GM23248 (cell line): ENCODE data around the gene ABCC3. TPM values are rescaled to one million over a fixed set of nuclear protein-coding genes. Genes with fewer than 3 reads are reported as not detected.

Experiments used
- DNase-seq: peaks from one replicate; pipeline ENCODE4 v3.0.0-alpha.2; 2015
- H2AFZ ChIP-seq: fragments of 200-600 bp; sonication (generic); 2 replicates; pipeline ENCODE4 v1.6.1; 2016; ENCODE audit warnings: antibody characterized with exemption
- H3F3A ChIP-seq: fragments of 200-600 bp; sonication (generic); 2 replicates; pipeline ENCODE4 v1.6.1; 2016; ENCODE audit warnings: mild to moderate bottlenecking, antibody characterized with exemption, mixed run types; ENCODE audit not compliant: insufficient read depth
- H3K27ac ChIP-seq: fragments of 200-600 bp; sonication (generic); 2 replicates; pipeline ENCODE4 v1.5.1; 2016; ENCODE audit warnings: mild to moderate bottlenecking
- H3K27me3 ChIP-seq: fragments of 200-600 bp; sonication (generic); replicated peaks from 2 replicates; pipeline ENCODE4 v1.6.1; 2016; ENCODE audit warnings: mild to moderate bottlenecking; ENCODE audit not compliant: insufficient read depth
- H3K36me3 ChIP-seq: fragments of 200-600 bp; sonication (generic); 2 replicates; pipeline ENCODE4 v1.6.1; 2016; ENCODE audit warnings: low read depth, mild to moderate bottlenecking
- H3K4me1 ChIP-seq: fragments of 200-600 bp; sonication (generic); 2 replicates; pipeline ENCODE4 v1.6.1; 2016; ENCODE audit warnings: mild to moderate bottlenecking; ENCODE audit not compliant: insufficient read depth
- H3K4me2 ChIP-seq: fragments of 200-600 bp; sonication (generic); one replicate; pipeline ENCODE4 v1.6.1; 2016; ENCODE audit warnings: mild to moderate bottlenecking; ENCODE audit not compliant: unreplicated experiment
- H3K4me3 ChIP-seq: fragments of 200-600 bp; sonication (generic); 2 replicates; pipeline ENCODE4 v1.5.1; 2016; ENCODE audit warnings: mild to moderate bottlenecking
- H3K79me2 ChIP-seq: fragments of 200-600 bp; sonication (generic); 2 replicates; pipeline ENCODE4 v1.6.1; 2016; ENCODE audit warnings: mild to moderate bottlenecking; ENCODE audit not compliant: insufficient read depth
- H3K9ac ChIP-seq: fragments of 200-600 bp; sonication (generic); 2 replicates; pipeline ENCODE4 v1.6.1; 2016; ENCODE audit warnings: mild to moderate bottlenecking
- H3K9me2 ChIP-seq: fragments of 200-600 bp; sonication (generic); 2 replicates; pipeline ENCODE4 v1.6.1; 2016; ENCODE audit warnings: mixed run types, mild to moderate bottlenecking, moderate library complexity; ENCODE audit not compliant: insufficient read depth
- H3K9me3 ChIP-seq: fragments of 200-600 bp; sonication (generic); one replicate; pipeline ENCODE4 v1.6.1; 2017; ENCODE audit warnings: low read depth
- H4K20me1 ChIP-seq: fragments of 200-600 bp; sonication (generic); 2 replicates; pipeline ENCODE4 v1.6.0; 2016; ENCODE audit not compliant: insufficient read depth
- EZH2 ChIP-seq: fragments of 200-600 bp; sonication (generic); IDR thresholded peaks from 2 replicates; pipeline ENCODE4 v1.6.1; 2018; ENCODE audit warnings: antibody characterized with exemption, mild to moderate bottlenecking; ENCODE audit not compliant: insufficient read depth, poor library complexity, severe bottlenecking
- EZH2phosphoT487 ChIP-seq: fragments of 200-600 bp; sonication (generic); IDR thresholded peaks from 2 replicates; pipeline ENCODE4 v1.6.1; 2018; ENCODE audit warnings: antibody characterized with exemption, moderate library complexity, mild to moderate bottlenecking, low read depth; ENCODE audit not compliant: insufficient read depth
- WGBS, 2 experiments: methylation state at CpG; one replicate each; pipeline ENCODE4 v1.1.6; 2015 to 2017; ENCODE audit warnings: low lambda C conversion rate in 2 of 2, low coverage in 1 of 2; ENCODE audit errors: missing lambda C conversion rate in 2 of 2; 5-methylcytosine and 5-hydroxymethylcytosine counted together
- in situ Hi-C: fragments of 300-500 bp; cut with MboI; formaldehyde crosslinking; loops from 2 replicates; pipeline ENCODE4 v1.15.0; 2020
- polyA plus RNA-seq: library from polyadenylated mRNA; unstranded; fragments of >200 nt; fragmentation: Nextera tagmentation; extraction: Ambion mirVana; gene quantifications from 2 replicates; pipeline ENCODE4 v1.2.1, GENCODE V29; 2016
- total RNA-seq: library from RNA; depleted of rRNA; stranded (reverse); fragments of >200 nt; shearing (Covaris generic); gene quantifications from 2 replicates; pipeline ENCODE4 v1.2.3, GENCODE V29; 2014

ABCC3 gene
- total and polyA plus RNA-seq, 2 experiments from 2014 or later: 32.0 to 38.5 TPM

DNA sequence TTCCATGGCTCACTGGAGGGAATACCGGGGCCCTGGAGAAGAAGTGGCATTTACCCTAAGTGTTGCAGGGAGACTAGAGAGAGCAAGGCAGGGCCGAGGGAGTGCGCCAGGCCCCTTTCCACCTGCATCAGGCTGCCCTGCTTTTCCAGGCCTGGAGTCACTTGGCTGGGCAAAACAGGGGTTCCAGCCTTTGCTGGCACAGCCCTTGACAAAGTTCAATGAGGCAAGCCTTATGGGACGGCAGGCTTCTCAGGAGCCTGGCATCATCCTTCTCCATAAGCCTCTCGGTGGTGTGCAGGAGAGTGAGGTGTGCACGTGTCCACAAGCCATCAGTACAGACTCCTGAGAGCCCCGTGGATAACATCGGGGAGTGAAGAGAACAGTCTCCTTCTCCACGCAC is 47.1 kb upstream of the ABCC3 start:
- Histone ChIP-seq H3K79me2 (no peaks in the 10 kb centered on the region), H4K20me1 (no peaks in the 10 kb centered on the region), H3K27ac (no peak overlapping the region), H3K4me2 (no peak overlapping the region), H3K4me1 (no peaks in the 10 kb centered on the region), H3K36me3 (no peaks in the 10 kb centered on the region), H3K9ac (no peak overlapping the region), H3K27me3 (no peaks in the 10 kb centered on the region), H3K4me3 (no peak overlapping the region), H2AFZ (no peak overlapping the region), H3K9me3 (no peaks in the 10 kb centered on the region), H3K9me2 (no peaks in the 10 kb centered on the region), H3F3A (no peaks in the 10 kb centered on the region)
- WGBS, 2 experiments: 64 to 68% methylated on average over 9 of the region's 9 CpGs
- no peak for DNase-seq
- no peak for TF ChIP-seq EZH2phosphoT487
- no peak for TF ChIP-seq EZH2
- in situ Hi-C loops: loop anchor here (25.0 kb wide), 1 partner anchor 100 kb away; the partner anchor contains the start of gene RSAD1

DNA sequence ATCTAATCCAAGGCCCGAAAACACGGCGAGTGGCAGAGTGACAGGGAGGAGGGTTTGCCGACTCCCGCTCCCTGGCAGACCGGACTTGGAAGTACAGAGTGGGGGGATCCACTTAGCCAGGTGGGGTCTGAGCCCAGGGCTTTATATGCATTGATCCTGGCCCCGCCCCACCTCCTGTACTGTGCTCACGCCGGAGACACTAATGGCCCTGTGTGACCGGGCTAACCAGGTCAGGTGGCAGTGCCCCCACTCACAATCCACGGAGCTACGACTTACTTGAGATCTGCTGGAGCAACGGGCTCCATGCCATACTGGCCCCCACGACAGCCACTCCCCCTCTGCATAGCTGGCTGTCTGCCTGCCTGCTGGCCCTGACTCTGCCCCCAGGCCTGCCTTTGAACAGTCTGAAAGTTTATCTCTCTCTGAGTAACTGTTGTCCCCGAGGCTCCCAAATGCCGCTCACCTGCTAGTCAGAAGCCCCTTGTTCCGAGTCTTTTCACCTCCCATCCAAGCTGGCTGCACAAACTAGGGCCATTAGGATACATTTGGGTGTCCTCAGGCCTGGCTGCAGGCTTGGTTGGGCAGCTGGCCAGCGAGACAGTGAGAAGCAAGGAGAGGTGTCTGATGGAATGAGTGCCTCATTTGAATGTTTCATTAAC is 46.2 kb upstream of the ABCC3 start:
- in situ Hi-C loops: loop anchor here (25.0 kb wide), 1 partner anchor 101 kb away; the partner anchor contains the start of gene RSAD1
- Histone ChIP-seq H3F3A (no peaks in the 10 kb centered on the region), H4K20me1 (no peaks in the 10 kb centered on the region), H3K9me3 (no peaks in the 10 kb centered on the region), H3K4me2 (no peak overlapping the region), H3K27ac (no peak overlapping the region), H3K4me1 (no peaks in the 10 kb centered on the region), H3K4me3 (no peak overlapping the region), H3K9me2 (no peaks in the 10 kb centered on the region), H3K9ac (no peak overlapping the region), H2AFZ (no peak overlapping the region), H3K36me3 (no peaks in the 10 kb centered on the region), H3K79me2 (no peaks in the 10 kb centered on the region), H3K27me3 (no peaks in the 10 kb centered on the region)
- peak; percentile 11 for DNase-seq
- TF ChIP-seq EZH2: no peak
- TF ChIP-seq EZH2phosphoT487: no peak
- WGBS, 2 experiments: 75 to 76% methylated on average over 18 of the region's 18 CpGs

DNA sequence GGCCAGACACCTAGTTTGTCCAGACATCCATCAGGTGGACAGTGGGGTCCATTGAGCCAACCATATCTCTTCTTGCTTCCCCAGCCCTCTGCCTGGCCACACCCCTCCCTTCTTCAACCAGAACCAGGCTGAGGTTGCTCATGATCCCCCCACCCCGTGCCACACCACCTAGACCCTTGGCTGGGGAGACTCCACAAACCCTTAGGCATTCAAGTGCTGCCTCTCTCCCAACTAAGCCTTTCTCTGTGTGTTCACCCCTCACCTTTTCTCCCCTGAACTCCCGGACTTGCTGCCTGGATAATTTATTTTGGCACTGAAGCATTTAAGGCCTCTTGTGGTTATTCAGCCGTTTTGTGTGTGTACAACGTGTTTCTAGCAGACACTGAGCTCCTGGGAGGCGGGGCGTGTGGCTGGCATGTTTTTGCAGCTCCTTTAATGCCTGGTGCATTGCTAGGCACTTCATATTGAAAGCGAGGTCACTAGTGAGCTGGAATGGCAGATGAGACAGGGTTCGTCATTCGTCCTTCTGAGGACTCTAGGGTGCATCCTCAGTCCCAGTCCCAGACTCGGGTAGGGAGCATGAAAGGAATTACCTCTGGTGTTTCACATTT is 45.5 kb upstream of the ABCC3 start:
- no peaks in the 10 kb centered on the region for H3F3A ChIP-seq
- no peak overlapping the region for H3K9ac ChIP-seq
- no peaks in the 10 kb centered on the region for H4K20me1 ChIP-seq
- in situ Hi-C loops: loop anchor here (25.0 kb wide), 1 partner anchor 102 kb away; the partner anchor contains the start of gene RSAD1
- no peak overlapping the region for H3K4me3 ChIP-seq
- WGBS, 2 experiments: 35 to 42% methylated on average over 10 of the region's 10 CpGs
- H2AFZ ChIP-seq: no peak overlapping the region
- no peak overlapping the region for H3K27ac ChIP-seq
- no peak for TF ChIP-seq EZH2phosphoT487
- no peak for TF ChIP-seq EZH2
- no peaks in the 10 kb centered on the region for H3K9me2 ChIP-seq
- H3K36me3 ChIP-seq: no peaks in the 10 kb centered on the region
- no peaks in the 10 kb centered on the region for H3K79me2 ChIP-seq
- no peaks in the 10 kb centered on the region for H3K27me3 ChIP-seq
- H3K4me2 ChIP-seq: no peak overlapping the region
- DNase-seq: peak; percentile 44
- H3K4me1 ChIP-seq: no peaks in the 10 kb centered on the region
- no peaks in the 10 kb centered on the region for H3K9me3 ChIP-seq

DNA sequence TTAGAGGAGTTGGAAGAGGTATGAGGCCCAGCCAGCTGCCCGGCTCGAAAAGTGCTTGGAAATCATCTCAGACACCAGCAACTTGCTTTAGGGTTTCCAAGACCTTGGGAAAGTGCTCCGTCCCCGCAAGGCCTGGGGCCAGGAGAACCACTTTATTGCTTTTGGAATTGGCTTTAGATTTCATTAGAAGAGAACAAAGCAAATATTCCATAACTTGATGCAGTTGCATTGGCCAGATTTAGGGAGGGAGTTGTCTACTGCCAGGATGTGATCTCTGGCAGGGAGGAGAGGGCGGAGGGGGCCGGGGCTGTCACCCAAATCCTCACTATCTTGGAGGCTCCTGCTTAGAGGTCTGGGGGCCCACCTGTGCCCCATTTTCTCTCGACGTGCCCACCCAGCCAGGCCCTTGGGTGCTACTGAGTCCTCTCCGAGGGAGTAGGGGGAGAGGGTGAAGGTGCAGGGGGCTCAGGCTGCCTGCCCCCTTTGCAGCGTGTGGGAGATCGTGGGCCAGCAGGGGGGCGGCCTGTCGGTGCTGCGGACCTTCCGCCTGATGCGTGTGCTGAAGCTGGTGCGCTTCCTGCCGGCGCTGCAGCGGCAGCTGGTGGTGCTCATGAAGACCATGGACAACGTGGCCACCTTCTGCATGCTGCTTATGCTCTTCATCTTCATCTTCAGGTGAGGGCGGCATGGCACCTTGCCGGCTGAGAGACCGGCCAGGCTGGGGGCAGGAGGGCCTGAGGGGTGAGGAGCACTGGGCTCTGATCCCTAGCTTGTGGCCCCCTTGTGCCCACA is 43.5 kb upstream of the ABCC3 start:
- TF ChIP-seq EZH2phosphoT487 (no peak), EZH2 (no peak)

More for the DNA sequence above, 43.5 kb upstream of the ABCC3 start:
- Histone ChIP-seq H3K27me3 (no peaks in the 10 kb centered on the region), H3K4me1 (no peaks in the 10 kb centered on the region), H4K20me1 (no peaks in the 10 kb centered on the region), H3F3A (no peaks in the 10 kb centered on the region), H3K36me3 (no peaks in the 10 kb centered on the region), H3K4me3 (no peak overlapping the region), H3K9ac (no peak overlapping the region), H3K9me3 (no peaks in the 10 kb centered on the region), H3K9me2 (no peaks in the 10 kb centered on the region), H2AFZ (no peak overlapping the region), H3K27ac (no peak overlapping the region), H3K4me2 (no peak overlapping the region), H3K79me2 (no peaks in the 10 kb centered on the region)
- no peak for DNase-seq
- in situ Hi-C loops: loop anchor here (25.0 kb wide), 1 partner anchor 104 kb away; the partner anchor contains the start of gene RSAD1
- WGBS, 2 experiments: 77 to 79% methylated on average over 22 to 24 of the region's 24 CpGs
